T-helper 17 cell (primary cell): Measurements from ENCODE around the gene KCTD10. TPM values are rescaled to one million over a fixed set of nuclear protein-coding genes. Genes with fewer than 3 reads are reported as not detected.

ENCODE experiments used
- ATAC-seq: fragments of 150-1000 bp; cut with Tn5 transposase; 2 replicates; pipeline ENCODE4 v1.10.0; 2021; ENCODE audit warnings: mild to moderate bottlenecking, moderate library complexity
- DNase-seq, 3 donors: peaks; one replicate each; pipeline versions ENCODE4 v3.0.0 to v3.0.0-alpha.2; 2020 to 2021
- H3K9me3 ChIP-seq: one replicate; pipeline ENCODE4 v1.7.0; 2013; ENCODE audit warnings: low read length, mild to moderate bottlenecking; ENCODE audit not compliant: control insufficient read depth, poor library complexity, severe bottlenecking
- H3K27ac Mint-ChIP-seq: one replicate; pipeline ENCODE4 v1.8.0; 2022; ENCODE audit warnings: mild to moderate bottlenecking, moderate library complexity, mixed read lengths
- H3K27me3 Mint-ChIP-seq: one replicate; pipeline ENCODE4 v1.8.0; 2022; ENCODE audit warnings: mixed read lengths
- H3K36me3 Mint-ChIP-seq: one replicate; pipeline ENCODE4 v1.8.0; 2022; ENCODE audit warnings: low read depth, mixed read lengths
- H3K4me1 Mint-ChIP-seq: one replicate; pipeline ENCODE4 v1.8.0; 2022; ENCODE audit warnings: mild to moderate bottlenecking, mixed read lengths
- H3K4me3 Mint-ChIP-seq: one replicate; pipeline ENCODE4 v1.8.0; 2022; ENCODE audit warnings: mild to moderate bottlenecking, moderate library complexity, mixed read lengths
- total RNA-seq, 4 donors: library from RNA in 2 of 4; stranded (reverse) in 2 of 4; gene quantifications; one replicate each; pipeline ENCODE4 v1.2.3 and lab custom pipeline; 2022 to 2026

KCTD10 gene
- total RNA-seq, 2 donors from 2014 or later, result 19.5 to 35.2 TPM

- Mint-ChIP-seq H3K4me1 (peaks cover 4% of the 10 kb centered on the region), H3K36me3 (peaks cover 28% of the 10 kb centered on the region), H3K27me3 (no peaks in the 10 kb centered on the region), H3K4me3 (no peak overlapping the region), H3K27ac (no peak overlapping the region)
- no peaks in the 10 kb centered on the region for H3K9me3 ChIP-seq
- ATAC-seq (no peak), DNase-seq (no peak)
Observed at GRCh38 chr12:109510196-109510595, 33.1 kb upstream of the KCTD10 start.

GRCh38 chr12:109504068-109504467 lies 27.0 kb upstream of the KCTD10 start:
- ATAC-seq, result no peak
- Mint-ChIP-seq H3K27me3 (no peaks in the 10 kb centered on the region), H3K27ac (no peak overlapping the region)

GRCh38 chr12:109503611-109504010 lies 26.5 kb upstream of the KCTD10 start:
- ATAC-seq, result no peak
- H3K9me3 ChIP-seq, result no peaks in the 10 kb centered on the region
- Mint-ChIP-seq H3K27me3 (no peaks in the 10 kb centered on the region), H3K27ac (no peak overlapping the region), H3K36me3 (peaks cover 20% of the 10 kb centered on the region), H3K4me1 (peaks cover 8% of the 10 kb centered on the region), H3K4me3 (no peak overlapping the region)
- no peak for DNase-seq

More at GRCh38 chr12:109504068-109504467, 27.0 kb upstream of the KCTD10 start:
- H3K4me3 Mint-ChIP-seq, result no peak overlapping the region
- peaks cover 19% of the 10 kb centered on the region for H3K36me3 Mint-ChIP-seq
- H3K9me3 ChIP-seq, result no peaks in the 10 kb centered on the region
- DNase-seq, result no peak
- H3K4me1 Mint-ChIP-seq, result peaks cover 8% of the 10 kb centered on the region

GRCh38 chr12:109502332-109502731 lies 25.2 kb upstream of the KCTD10 start:
- ATAC-seq (no peak), DNase-seq (no peak)
- no peak overlapping the region for H3K4me3 Mint-ChIP-seq
- H3K27ac Mint-ChIP-seq, result no peak overlapping the region
- no peaks in the 10 kb centered on the region for H3K27me3 Mint-ChIP-seq
- peaks cover 8% of the 10 kb centered on the region for H3K4me1 Mint-ChIP-seq
- peaks cover 20% of the 10 kb centered on the region for H3K36me3 Mint-ChIP-seq
- no peaks in the 10 kb centered on the region for H3K9me3 ChIP-seq

GRCh38 chr12:109501299-109501698 lies 24.2 kb upstream of the KCTD10 start:
- no peak overlapping the region for H3K27ac Mint-ChIP-seq
- DNase-seq (no peak), ATAC-seq (no peak)
- H3K36me3 Mint-ChIP-seq, result peaks cover 20% of the 10 kb centered on the region
- no peaks in the 10 kb centered on the region for H3K9me3 ChIP-seq
- H3K27me3 Mint-ChIP-seq, result no peaks in the 10 kb centered on the region
- peaks cover 8% of the 10 kb centered on the region for H3K4me1 Mint-ChIP-seq
- no peak overlapping the region for H3K4me3 Mint-ChIP-seq

- no peak for ATAC-seq
- Mint-ChIP-seq H3K27ac (no peak overlapping the region), H3K27me3 (no peaks in the 10 kb centered on the region), H3K4me3 (no peak overlapping the region), H3K36me3 (peaks cover 21% of the 10 kb centered on the region), H3K4me1 (peaks cover 8% of the 10 kb centered on the region)
- H3K9me3 ChIP-seq, result no peaks in the 10 kb centered on the region
- no peak for DNase-seq
Observed at GRCh38 chr12:109500406-109501185, 23.5 kb upstream of the KCTD10 start.

GRCh38 chr12:109497675-109498074 lies 20.6 kb upstream of the KCTD10 start:
- peaks cover 2% of the 10 kb centered on the region for H3K4me1 Mint-ChIP-seq
- no peak overlapping the region for H3K27ac Mint-ChIP-seq
- no peak for DNase-seq
- no peaks in the 10 kb centered on the region for H3K27me3 Mint-ChIP-seq
- H3K4me3 Mint-ChIP-seq, result no peak overlapping the region
- peaks cover 22% of the 10 kb centered on the region for H3K36me3 Mint-ChIP-seq
- H3K9me3 ChIP-seq, result no peaks in the 10 kb centered on the region
- ATAC-seq, result no peak

GRCh38 chr12:109496306-109496705 lies 19.2 kb upstream of the KCTD10 start:
- Mint-ChIP-seq H3K27ac (no peak overlapping the region), H3K36me3 (peaks cover 19% of the 10 kb centered on the region), H3K4me1 (peaks cover 2% of the 10 kb centered on the region), H3K4me3 (no peak overlapping the region), H3K27me3 (no peaks in the 10 kb centered on the region)
- H3K9me3 ChIP-seq, result no peaks in the 10 kb centered on the region
- no peak for DNase-seq
- ATAC-seq, result no peak

GRCh38 chr12:109495012-109495411 lies 17.9 kb upstream of the KCTD10 start:
- Mint-ChIP-seq H3K27ac (no peak overlapping the region), H3K27me3 (no peaks in the 10 kb centered on the region), H3K4me1 (peaks cover 2% of the 10 kb centered on the region), H3K36me3 (peaks cover 17% of the 10 kb centered on the region), H3K4me3 (no peak overlapping the region)
- H3K9me3 ChIP-seq, result no peaks in the 10 kb centered on the region
- DNase-seq (no peak), ATAC-seq (no peak)

- DNase-seq, result no peak
- Mint-ChIP-seq H3K36me3 (peaks cover 17% of the 10 kb centered on the region), H3K4me3 (no peak overlapping the region), H3K27me3 (no peaks in the 10 kb centered on the region), H3K27ac (no peak overlapping the region), H3K4me1 (peaks cover 2% of the 10 kb centered on the region)
- no peaks in the 10 kb centered on the region for H3K9me3 ChIP-seq
- ATAC-seq, result no peak
Observed at GRCh38 chr12:109494348-109494881, 17.3 kb upstream of the KCTD10 start.

- H3K27me3 Mint-ChIP-seq, result no peaks in the 10 kb centered on the region
- peaks cover 4% of the 10 kb centered on the region for H3K4me1 Mint-ChIP-seq
- no peak overlapping the region for H3K27ac Mint-ChIP-seq
- H3K9me3 ChIP-seq, result no peaks in the 10 kb centered on the region
- no peak for ATAC-seq
- peaks cover 17% of the 10 kb centered on the region for H3K36me3 Mint-ChIP-seq
- H3K4me3 Mint-ChIP-seq, result no peak overlapping the region
- no peak for DNase-seq
Observed at GRCh38 chr12:109493938-109494337, 16.8 kb upstream of the KCTD10 start.

- Mint-ChIP-seq H3K36me3 (peaks cover 17% of the 10 kb centered on the region), H3K27ac (no peak overlapping the region), H3K4me1 (peaks cover 4% of the 10 kb centered on the region), H3K27me3 (no peaks in the 10 kb centered on the region), H3K4me3 (no peak overlapping the region)
- H3K9me3 ChIP-seq, result no peaks in the 10 kb centered on the region
- no peak for ATAC-seq
- DNase-seq, result no peak
Observed at GRCh38 chr12:109493090-109493489, 16.0 kb upstream of the KCTD10 start.

- no peak for ATAC-seq
- no peak overlapping the region for H3K27ac Mint-ChIP-seq
- DNase-seq, result no peak
- H3K4me3 Mint-ChIP-seq, result no peak overlapping the region
- H3K27me3 Mint-ChIP-seq, result no peaks in the 10 kb centered on the region
- H3K36me3 Mint-ChIP-seq, result peaks cover 14% of the 10 kb centered on the region
- H3K4me1 Mint-ChIP-seq, result peaks cover 4% of the 10 kb centered on the region
- H3K9me3 ChIP-seq, result no peaks in the 10 kb centered on the region
Observed at GRCh38 chr12:109492371-109492770, 15.3 kb upstream of the KCTD10 start.

- H3K36me3 Mint-ChIP-seq, result peaks cover 14% of the 10 kb centered on the region
- DNase-seq, result no peak
- no peak for ATAC-seq
- no peak overlapping the region for H3K4me3 Mint-ChIP-seq
- no peak overlapping the region for H3K27ac Mint-ChIP-seq
- H3K4me1 Mint-ChIP-seq, result peaks cover 4% of the 10 kb centered on the region
- H3K27me3 Mint-ChIP-seq, result no peaks in the 10 kb centered on the region
- no peaks in the 10 kb centered on the region for H3K9me3 ChIP-seq
Observed at GRCh38 chr12:109491671-109492070, 14.6 kb upstream of the KCTD10 start.
